WTC11 (cell line): ENCODE data around the gene PHKG2. TPM values are rescaled to one million over a fixed set of nuclear protein-coding genes. Genes with fewer than 3 reads are reported as not detected.
A peak's percentile ranks its signal among the peaks of the same experiment; 100 is the strongest.

Experiments
- ATAC-seq: fragments of 200-7000 bp; cut with Tn5 transposase; 2 replicates; pipeline ENCODE4 v1.10.0; 2021; ENCODE audit warnings: mild to moderate bottlenecking, moderate library complexity
- CTCF ChIA-PET: fragments of 300-600 bp; sonication (Branson Sonifier 250); formaldehyde crosslinking; loops from one replicate; lab custom pipeline; 2021; ENCODE audit warnings: antibody characterized with exemption; lab: Charles Lee
- POLR2A ChIA-PET: fragments of 350-600 bp; sonication (Branson Sonifier 250); formaldehyde crosslinking; loops from one replicate; lab custom pipeline; 2021; ENCODE audit warnings: antibody characterized with exemption; lab: Charles Lee
- DNase-seq: peaks from one replicate; pipeline ENCODE4 v3.0.0; 2021; ENCODE audit warnings: low spot score
- H3K27ac Mint-ChIP-seq: 2 replicates; pipeline ENCODE4 v1.8.0; 2021; ENCODE audit warnings: mixed read lengths
- H3K27me3 Mint-ChIP-seq: 2 replicates; pipeline ENCODE4 v1.8.0; 2021; ENCODE audit warnings: low read depth, mild to moderate bottlenecking, moderate library complexity, mixed read lengths
- H3K36me3 Mint-ChIP-seq: 2 replicates; pipeline ENCODE4 v1.8.0; 2021; ENCODE audit warnings: mixed read lengths
- H3K4me1 Mint-ChIP-seq: 2 replicates; pipeline ENCODE4 v1.8.0; 2022; ENCODE audit warnings: mixed read lengths
- H3K4me3 Mint-ChIP-seq: 2 replicates; pipeline ENCODE4 v1.8.0; 2021; ENCODE audit warnings: mild to moderate bottlenecking, moderate library complexity, mixed read lengths
- H3K9me3 Mint-ChIP-seq: 2 replicates; pipeline ENCODE4 v1.8.0; 2021; ENCODE audit warnings: mixed read lengths
- ARID4B ChIP-seq: sonication (generic); formaldehyde crosslinking; IDR thresholded peaks from 2 replicates; pipeline ENCODE4 v1.8.0; 2023; ENCODE audit warnings: missing genetic modification reagents, mild to moderate bottlenecking, borderline replicate concordance
- CBFB ChIP-seq: sonication (generic); formaldehyde crosslinking; IDR thresholded peaks from 2 replicates; pipeline ENCODE4 v1.8.1; 2022; ENCODE audit warnings: mild to moderate bottlenecking, low read depth, missing genetic modification reagents
- E2F1 ChIP-seq: sonication (generic); formaldehyde crosslinking; IDR thresholded peaks from 2 replicates; pipeline ENCODE4 v1.8.0; 2022; ENCODE audit warnings: mild to moderate bottlenecking, missing genetic modification reagents
- ELF4 ChIP-seq: sonication (generic); formaldehyde crosslinking; IDR thresholded peaks from 2 replicates; pipeline ENCODE4 v1.8.1; 2022; ENCODE audit warnings: low read depth, mild to moderate bottlenecking, moderate library complexity, missing genetic modification reagents
- EMX1 ChIP-seq: fragments of 250-450 bp; sonication (Bioruptor Pico); IDR thresholded peaks from 2 replicates; pipeline ENCODE4 v1.8.0; 2021; ENCODE audit warnings: mild to moderate bottlenecking
- FOXK1 ChIP-seq: sonication (generic); formaldehyde crosslinking; IDR thresholded peaks from 2 replicates; pipeline ENCODE4 v1.8.0; 2022; ENCODE audit warnings: mild to moderate bottlenecking, moderate library complexity, missing genetic modification reagents
- FOXP1 ChIP-seq: sonication (generic); formaldehyde crosslinking; IDR thresholded peaks from 2 replicates; pipeline ENCODE4 v1.8.0; 2022; ENCODE audit warnings: missing genetic modification reagents, mild to moderate bottlenecking, moderate library complexity, borderline replicate concordance
- GABPB1 ChIP-seq: sonication (generic); formaldehyde crosslinking; IDR thresholded peaks from 2 replicates; pipeline ENCODE4 v1.8.1; 2023; ENCODE audit warnings: mild to moderate bottlenecking, missing genetic modification reagents
- HMGXB4 ChIP-seq: sonication (generic); formaldehyde crosslinking; IDR thresholded peaks from 2 replicates; pipeline ENCODE4 v1.8.1; 2023; ENCODE audit warnings: mild to moderate bottlenecking, moderate library complexity, missing genetic modification reagents
- IRF1 ChIP-seq: sonication (generic); formaldehyde crosslinking; IDR thresholded peaks from 2 replicates; pipeline ENCODE4 v1.8.0; 2023; ENCODE audit warnings: missing genetic modification reagents
- MAX ChIP-seq: sonication (generic); formaldehyde crosslinking; IDR thresholded peaks from 2 replicates; pipeline ENCODE4 v1.8.0; 2022; ENCODE audit warnings: mild to moderate bottlenecking, missing genetic modification reagents
- PRDM15 ChIP-seq: sonication (generic); formaldehyde crosslinking; IDR thresholded peaks from 2 replicates; pipeline ENCODE4 v1.8.0; 2022; ENCODE audit warnings: missing genetic modification reagents
- PRRX2 ChIP-seq: fragments of 250-450 bp; sonication (Bioruptor Pico); IDR thresholded peaks from 2 replicates; pipeline ENCODE4 v1.8.0; 2021; ENCODE audit warnings: mild to moderate bottlenecking
- SP1 ChIP-seq: sonication (generic); formaldehyde crosslinking; conservative IDR thresholded peaks from 2 replicates; pipeline ENCODE4 v1.8.1; 2022; ENCODE audit warnings: missing genetic modification reagents
- USF2 ChIP-seq: sonication (generic); formaldehyde crosslinking; IDR thresholded peaks from 2 replicates; pipeline ENCODE4 v1.8.1; 2023; ENCODE audit warnings: mild to moderate bottlenecking, missing genetic modification reagents, moderate library complexity
- ZNF121 ChIP-seq: sonication (generic); formaldehyde crosslinking; IDR thresholded peaks from 2 replicates; pipeline ENCODE4 v1.8.0; 2023; ENCODE audit warnings: missing genetic modification reagents
- ZNF232 ChIP-seq: sonication (generic); formaldehyde crosslinking; IDR thresholded peaks from 2 replicates; pipeline ENCODE4 v1.8.0; 2022; ENCODE audit warnings: mild to moderate bottlenecking, missing genetic modification reagents
- ZNF281 ChIP-seq: sonication (generic); formaldehyde crosslinking; IDR thresholded peaks from 2 replicates; pipeline ENCODE4 v1.8.0; 2023; ENCODE audit warnings: mild to moderate bottlenecking, missing genetic modification reagents
- total RNA-seq: library from RNA; stranded (reverse); gene quantifications from 3 replicates; pipeline ENCODE4 v1.2.3, GENCODE V29; 2021

The PHKG2 gene
- total RNA-seq, 1 experiment from 2014 or later: 50.5 TPM

- Mint-ChIP-seq H3K4me3 (peak within 1 kb of the TSS; percentile 94), H3K36me3 (peaks cover 43% of the 10 kb centered on the region), H3K4me1 (peaks cover 21% of the 10 kb centered on the region), H3K9me3 (no peaks in the 10 kb centered on the region), H3K27ac (peak within 1 kb of the TSS; percentile 96), H3K27me3 (no peaks in the 10 kb centered on the region)
- ATAC-seq (peak; percentile 95), DNase-seq (peak; percentile 96)
- POLR2A ChIA-PET: interaction anchor here (1.0 to 1.1 kb wide), 2 partner anchors 13 to 84 kb away, joined by 3 to 4 read pairs; no protein-coding TSS in a partner anchor
- CTCF ChIA-PET: interaction anchor here (0.9 kb wide), 1 partner anchor 68 kb away, joined by 3 read pairs; no protein-coding TSS in a partner anchor
- TF ChIP-seq ZNF281 (0 out of 2 replicates have a peak, but pooled peaks have one; percentile 42), CBFB (CRISPR knock-in tag) (no peak), EMX1 (0 out of 2 replicates have a peak, but pooled peaks have one; percentile 10), HMGXB4 (CRISPR knock-in tag) (0 out of 2 replicates have a peak, but pooled peaks have one; percentile 22), E2F1 (no peak), SP1 (CRISPR knock-in tag) (peak; percentile 52; the same call in 1 of the 2 replicates), FOXK1 (peak; percentile 76; the same call in 1 of the 2 replicates), IRF1 (CRISPR knock-in tag) (no peak), ZNF232 (CRISPR knock-in tag) (0 out of 2 replicates have a peak, but pooled peaks have one; percentile 29), ARID4B (CRISPR knock-in tag) (peak; percentile 8; the same call in 1 of the 2 replicates), FOXP1 (CRISPR knock-in tag) (peak; percentile 64; the same call in 1 of the 2 replicates), USF2 (CRISPR knock-in tag) (0 out of 2 replicates have a peak, but pooled peaks have one; percentile 8), PRRX2 (no peak), ZNF121 (CRISPR knock-in tag) (no peak), PRDM15 (no peak), GABPB1 (CRISPR knock-in tag) (peak; percentile 52; the same call in 1 of the 2 replicates), MAX (peak; percentile 66; the same call in 1 of the 2 replicates), ELF4 (CRISPR knock-in tag) (no peak)
Observed at GRCh38 chr16:30761928-30762902, 14.0 kb downstream of the PHKG2 start, which contains the start of the genes CFAP119 and RNF40. TSS of gene CFAP119 (minus strand) at chr16:30762062. CDS start at chr16:30761748, 314 bp downstream. TSS of gene RNF40 (plus strand) at chr16:30762322. CDS start at chr16:30762546, 224 bp downstream.
